Liver (tissue), 9 donors: ENCODE measurements around the gene TP53I13. TPM values are rescaled to one million over a fixed set of nuclear protein-coding genes. Genes with fewer than 3 reads are reported as not detected.

Source experiments
- DNase-seq: peaks from one replicate; pipeline ENCODE4 v3.0.0-alpha.2; 2017; ENCODE audit warnings: low spot score
- H3K27ac ChIP-seq, 2 donors: one replicate each; pipeline ENCODE4 v1.7.0; 2013; ENCODE audit warnings: inconsistent platforms in 2 of 2, low read length in 2 of 2, control low read depth in 1 of 2, low read depth in 1 of 2, mild to moderate bottlenecking in 1 of 2
- H3K27me3 ChIP-seq, 4 donors: one replicate each; pipeline versions ENCODE4 v1.6.1 to v1.7.0; 2013; ENCODE audit warnings: low read length in 3 of 4, inconsistent platforms in 1 of 4, mild to moderate bottlenecking in 1 of 4, moderate library complexity in 1 of 4; ENCODE audit not compliant: control insufficient read depth in 4 of 4, insufficient read depth in 4 of 4
- H3K36me3 ChIP-seq, 4 donors: one replicate each; pipeline versions ENCODE4 v1.6.1 to v1.7.0; 2013; ENCODE audit warnings: low read length in 3 of 4, mild to moderate bottlenecking in 3 of 4, low read depth in 1 of 4, moderate library complexity in 1 of 4; ENCODE audit not compliant: control insufficient read depth in 4 of 4, insufficient read depth in 3 of 4
- H3K4me1 ChIP-seq, 4 donors: one replicate each; pipeline versions ENCODE4 v1.6.1 to v1.7.0; 2013; ENCODE audit warnings: low read length in 3 of 4, mild to moderate bottlenecking in 3 of 4, moderate library complexity in 1 of 4; ENCODE audit not compliant: control insufficient read depth in 4 of 4, insufficient read depth in 4 of 4
- H3K4me3 ChIP-seq, 3 donors: one replicate each; pipeline versions ENCODE4 v1.6.1 to v1.7.0; 2013; ENCODE audit warnings: low read length in 3 of 3, control low read depth in 1 of 3, low read depth in 1 of 3, mild to moderate bottlenecking in 1 of 3
- H3K9ac ChIP-seq, 2 donors: one replicate each; pipeline ENCODE4 v1.7.0; 2013; ENCODE audit warnings: low read length in 2 of 2, mild to moderate bottlenecking in 2 of 2, moderate library complexity in 2 of 2, control low read depth in 1 of 2, low read depth in 1 of 2
- H3K9me3 ChIP-seq, 4 donors: one replicate each; pipeline versions ENCODE4 v1.6.1 to v1.7.0; 2013; ENCODE audit warnings: low read length in 3 of 4; ENCODE audit not compliant: control insufficient read depth in 4 of 4
- EGR1 ChIP-seq, 2 donors: IDR thresholded peaks; 2 replicates each; pipeline ENCODE4 v1.6.1; 2016 to 2018; ENCODE audit warnings: antibody characterized with exemption in 2 of 2, low read depth in 2 of 2
- FOXA1 ChIP-seq: IDR thresholded peaks from 2 replicates; pipeline ENCODE4 v1.6.1; 2016; ENCODE audit warnings: antibody characterized with exemption
- FOXA2 ChIP-seq: IDR thresholded peaks from 2 replicates; pipeline ENCODE4 v1.6.1; 2016; ENCODE audit warnings: antibody characterized with exemption
- GABPA ChIP-seq, 2 donors: IDR thresholded peaks in 1 of 2; conservative IDR thresholded peaks in 1 of 2; 2 replicates each; pipeline ENCODE4 v1.6.1; 2016; ENCODE audit warnings: antibody characterized with exemption in 2 of 2, mild to moderate bottlenecking in 1 of 2, moderate library complexity in 1 of 2
- HNF4A ChIP-seq, 2 donors: conservative IDR thresholded peaks; 2 replicates each; pipeline ENCODE4 v1.6.1; 2016; ENCODE audit warnings: antibody characterized with exemption in 2 of 2, mild to moderate bottlenecking in 2 of 2
- HNF4G ChIP-seq: IDR thresholded peaks from 2 replicates; pipeline ENCODE4 v1.6.1; 2016; ENCODE audit warnings: antibody characterized with exemption
- JUND ChIP-seq, 2 donors: IDR thresholded peaks; 2 replicates each; pipeline ENCODE4 v1.6.1; 2016; ENCODE audit warnings: antibody characterized with exemption in 2 of 2
- MAX ChIP-seq: IDR thresholded peaks from 2 replicates; pipeline ENCODE4 v1.6.1; 2016; ENCODE audit warnings: antibody characterized with exemption
- NR2F2 ChIP-seq: IDR thresholded peaks from 2 replicates; pipeline ENCODE4 v1.6.1; 2016; ENCODE audit warnings: antibody characterized with exemption
- RAD21 ChIP-seq, 2 donors: IDR thresholded peaks; 2 replicates each; pipeline ENCODE4 v1.6.1; 2016; ENCODE audit warnings: antibody characterized with exemption in 2 of 2, mild to moderate bottlenecking in 2 of 2
- RXRA ChIP-seq, 2 donors: IDR thresholded peaks; 2 replicates each; pipeline ENCODE4 v1.6.1; 2017 to 2018; ENCODE audit warnings: antibody characterized with exemption in 2 of 2, mild to moderate bottlenecking in 1 of 2
- SP1 ChIP-seq: IDR thresholded peaks from 2 replicates; pipeline ENCODE4 v1.6.1; 2018; ENCODE audit warnings: antibody characterized with exemption, mild to moderate bottlenecking
- TAF1 ChIP-seq: conservative IDR thresholded peaks from 2 replicates; pipeline ENCODE4 v1.6.1; 2016; ENCODE audit warnings: antibody characterized with exemption, mild to moderate bottlenecking
- YY1 ChIP-seq: IDR thresholded peaks from 2 replicates; pipeline ENCODE4 v1.6.1; 2016; ENCODE audit warnings: antibody characterized with exemption, mild to moderate bottlenecking
- ZBTB33 ChIP-seq: IDR thresholded peaks from 2 replicates; pipeline ENCODE4 v1.6.1; 2016; ENCODE audit warnings: antibody characterized with exemption
- WGBS: extraction: QIAGEN DNeasy Blood & Tissue Kit; methylation state at CpG from one replicate; pipeline ENCODE4 v1.1.7; 2013; 5-methylcytosine and 5-hydroxymethylcytosine counted together
- polyA plus RNA-seq, 2 donors: library from polyadenylated mRNA; stranded (reverse) in 1 of 2; unstranded in 1 of 2; fragments of 200-250 nt in 1 of 2; fragments of >200 nt in 1 of 2; fragmentation: Nextera tagmentation in 1 of 2; extraction: Ambion mirVana in 1 of 2; gene quantifications; one replicate each; pipeline versions ENCODE4 v1.2.1 to v1.2.3, GENCODE V29; 2013 to 2015
- total RNA-seq, 2 donors: library from RNA; depleted of rRNA; stranded (reverse); fragments of >200 nt; gene quantifications; one replicate each; pipeline ENCODE4 v1.2.3, GENCODE V29; 2014
- TF ChIP-seq, protein P1 (sequence below): IDR thresholded peaks from 2 replicates; pipeline ENCODE4 v1.6.1; 2016; ENCODE audit warnings: antibody characterized with exemption
- TF ChIP-seq, protein P2 (sequence below): IDR thresholded peaks from 2 replicates; pipeline ENCODE4 v1.6.1; 2016; ENCODE audit warnings: antibody characterized with exemption, mild to moderate bottlenecking
- TF ChIP-seq, protein P3 (sequence below): fragments of 150-350 bp; IDR thresholded peaks from 2 replicates; pipeline ENCODE4 v1.5.1; 2017; ENCODE audit warnings: improper control_type of control experiment, low read depth, low read length; ENCODE audit not compliant: missing input control
- donor health status: healthy.
- donor health status: healthy.
- donor health status: healthy.
- donor health status: healthy.
- donor health status: healthy.

The TP53I13 gene
- total and polyA plus RNA-seq, 4 donors = 12.2 to 42.6 (median 24.5) TPM

- peak overlapping the region; percentile 79 to 84 for H3K27ac ChIP-seq
- H3K9ac ChIP-seq = peak overlapping the region in 1 of 2 donors; percentile 58
- peaks cover 0 to 13% (median 0%) of the 10 kb centered on the region in 4 donors for H3K36me3 ChIP-seq
- H3K9me3 ChIP-seq = no peaks in the 10 kb centered on the region
- TF ChIP-seq, protein P1, sequence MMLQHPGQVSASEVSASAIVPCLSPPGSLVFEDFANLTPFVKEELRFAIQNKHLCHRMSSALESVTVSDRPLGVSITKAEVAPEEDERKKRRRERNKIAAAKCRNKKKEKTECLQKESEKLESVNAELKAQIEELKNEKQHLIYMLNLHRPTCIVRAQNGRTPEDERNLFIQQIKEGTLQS = no peak
- TF ChIP-seq HNF4A (conservative IDR thresholded peaks at IDR 0.05) (peak; percentile 64 to 75), RXRA (IDR thresholded peaks at IDR 0.05) (peak; percentile 54 to 68), YY1 (peak; percentile 45), HNF4G (no peak), SP1 (peak; percentile 57), MAX (no peak), TAF1 (no peak), ZBTB33 (no peak), FOXA2 (no peak), GABPA (IDR thresholded peaks at IDR 0.05 in 1 of 2, conservative IDR thresholded peaks at IDR 0.05 in 1 of 2) (no peak), FOXA1 (no peak), EGR1 (IDR thresholded peaks at IDR 0.05; ENCODE audit: low read depth in 2 of 2) (no peak), JUND (IDR thresholded peaks at IDR 0.05) (no peak), NR2F2 (no peak), RAD21 (IDR thresholded peaks at IDR 0.05) (peak in 1 of 2 donors; percentile 13)
- TF ChIP-seq, protein P2, sequence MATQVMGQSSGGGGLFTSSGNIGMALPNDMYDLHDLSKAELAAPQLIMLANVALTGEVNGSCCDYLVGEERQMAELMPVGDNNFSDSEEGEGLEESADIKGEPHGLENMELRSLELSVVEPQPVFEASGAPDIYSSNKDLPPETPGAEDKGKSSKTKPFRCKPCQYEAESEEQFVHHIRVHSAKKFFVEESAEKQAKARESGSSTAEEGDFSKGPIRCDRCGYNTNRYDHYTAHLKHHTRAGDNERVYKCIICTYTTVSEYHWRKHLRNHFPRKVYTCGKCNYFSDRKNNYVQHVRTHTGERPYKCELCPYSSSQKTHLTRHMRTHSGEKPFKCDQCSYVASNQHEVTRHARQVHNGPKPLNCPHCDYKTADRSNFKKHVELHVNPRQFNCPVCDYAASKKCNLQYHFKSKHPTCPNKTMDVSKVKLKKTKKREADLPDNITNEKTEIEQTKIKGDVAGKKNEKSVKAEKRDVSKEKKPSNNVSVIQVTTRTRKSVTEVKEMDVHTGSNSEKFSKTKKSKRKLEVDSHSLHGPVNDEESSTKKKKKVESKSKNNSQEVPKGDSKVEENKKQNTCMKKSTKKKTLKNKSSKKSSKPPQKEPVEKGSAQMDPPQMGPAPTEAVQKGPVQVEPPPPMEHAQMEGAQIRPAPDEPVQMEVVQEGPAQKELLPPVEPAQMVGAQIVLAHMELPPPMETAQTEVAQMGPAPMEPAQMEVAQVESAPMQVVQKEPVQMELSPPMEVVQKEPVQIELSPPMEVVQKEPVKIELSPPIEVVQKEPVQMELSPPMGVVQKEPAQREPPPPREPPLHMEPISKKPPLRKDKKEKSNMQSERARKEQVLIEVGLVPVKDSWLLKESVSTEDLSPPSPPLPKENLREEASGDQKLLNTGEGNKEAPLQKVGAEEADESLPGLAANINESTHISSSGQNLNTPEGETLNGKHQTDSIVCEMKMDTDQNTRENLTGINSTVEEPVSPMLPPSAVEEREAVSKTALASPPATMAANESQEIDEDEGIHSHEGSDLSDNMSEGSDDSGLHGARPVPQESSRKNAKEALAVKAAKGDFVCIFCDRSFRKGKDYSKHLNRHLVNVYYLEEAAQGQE = no peak
- TF ChIP-seq, protein P3, sequence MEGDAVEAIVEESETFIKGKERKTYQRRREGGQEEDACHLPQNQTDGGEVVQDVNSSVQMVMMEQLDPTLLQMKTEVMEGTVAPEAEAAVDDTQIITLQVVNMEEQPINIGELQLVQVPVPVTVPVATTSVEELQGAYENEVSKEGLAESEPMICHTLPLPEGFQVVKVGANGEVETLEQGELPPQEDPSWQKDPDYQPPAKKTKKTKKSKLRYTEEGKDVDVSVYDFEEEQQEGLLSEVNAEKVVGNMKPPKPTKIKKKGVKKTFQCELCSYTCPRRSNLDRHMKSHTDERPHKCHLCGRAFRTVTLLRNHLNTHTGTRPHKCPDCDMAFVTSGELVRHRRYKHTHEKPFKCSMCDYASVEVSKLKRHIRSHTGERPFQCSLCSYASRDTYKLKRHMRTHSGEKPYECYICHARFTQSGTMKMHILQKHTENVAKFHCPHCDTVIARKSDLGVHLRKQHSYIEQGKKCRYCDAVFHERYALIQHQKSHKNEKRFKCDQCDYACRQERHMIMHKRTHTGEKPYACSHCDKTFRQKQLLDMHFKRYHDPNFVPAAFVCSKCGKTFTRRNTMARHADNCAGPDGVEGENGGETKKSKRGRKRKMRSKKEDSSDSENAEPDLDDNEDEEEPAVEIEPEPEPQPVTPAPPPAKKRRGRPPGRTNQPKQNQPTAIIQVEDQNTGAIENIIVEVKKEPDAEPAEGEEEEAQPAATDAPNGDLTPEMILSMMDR = no peak
- 7% methylated on average over 55 of the region's 55 CpGs for WGBS
- no peak for DNase-seq
- H3K4me1 ChIP-seq = peaks cover 6 to 65% (median 47%) of the 10 kb centered on the region in 4 donors
- no peaks in the 10 kb centered on the region for H3K27me3 ChIP-seq
- H3K4me3 ChIP-seq = peak overlapping the region; percentile 55 to 77 (median 55)
Measured at GRCh38 chr17:29565643-29566472, 2.6 kb upstream of the TP53I13 start.
